ENCODE data around the gene RASA1. TPM values are rescaled to one million over a fixed set of nuclear protein-coding genes. Genes with fewer than 3 reads are reported as not detected.
A peak's percentile ranks its signal among the peaks of the same experiment; 100 is the strongest.

RASA1 gene
- 10 to 100 TPM; 23.8 to 27.2 (median 26.0) TPM for total RNA-seq

- peak within 1 kb of the TSS; percentile 71 to 94 (median 92) for H3K27ac ChIP-seq
- TF ChIP-seq POLR2AphosphoS5 (IDR thresholded peaks at IDR 0.05) (peak; percentile 80), CTCF (IDR thresholded peaks at IDR 0.05) (no peak), POLR2A (IDR thresholded peaks at IDR 0.05) (peak; percentile 78 to 79)
- H3K36me3 ChIP-seq: no peaks in the 10 kb centered on the region
- peak; percentile 96 for ATAC-seq
- 0% methylated on average over 6 to 21 of the region's 46 CpGs for WGBS, 2 donors (ENCODE audit: low coverage in 1 of 2)
- no peaks in the 10 kb centered on the region for H3K9me3 ChIP-seq
- peaks cover 0 to 40% (median 0%) of the 10 kb centered on the region in 3 donors for H3K4me1 ChIP-seq
- H3K27me3 ChIP-seq: no peaks in the 10 kb centered on the region
- H3K4me3 ChIP-seq: peak within 1 kb of the TSS; percentile 78 to 95
Measured at GRCh38 chr5:87267574-87268125, at the start of gene RASA1. Gene RASA1 (plus strand): TSS chr5:87267883. CDS start chr5:87268452, 569 bp downstream.

- ATAC-seq: no peak
- H3K27ac ChIP-seq: no peak overlapping the region
- 100% methylated on average over 2 of the region's 2 CpGs for WGBS, 2 donors (ENCODE audit: low coverage in 1 of 2)
- TF ChIP-seq POLR2AphosphoS5 (IDR thresholded peaks at IDR 0.05) (no peak), POLR2A (IDR thresholded peaks at IDR 0.05) (no peak), CTCF (IDR thresholded peaks at IDR 0.05) (no peak), EP300 (IDR thresholded peaks at IDR 0.05) (no peak)
- no peaks in the 10 kb centered on the region for H3K4me1 ChIP-seq
- H3K36me3 ChIP-seq: no peaks in the 10 kb centered on the region
- no peaks in the 10 kb centered on the region for H3K9me3 ChIP-seq
- H3K4me3 ChIP-seq: no peak overlapping the region
- H3K27me3 ChIP-seq: no peaks in the 10 kb centered on the region
Measured at GRCh38 chr5:87229780-87230179, 37.9 kb upstream of the RASA1 start.

- TF ChIP-seq POLR2AphosphoS5 (IDR thresholded peaks at IDR 0.05) (no peak), POLR2A (IDR thresholded peaks at IDR 0.05) (no peak), EP300 (IDR thresholded peaks at IDR 0.05) (no peak), CTCF (IDR thresholded peaks at IDR 0.05) (no peak)
- H3K9me3 ChIP-seq: no peaks in the 10 kb centered on the region
- H3K27ac ChIP-seq: no peak overlapping the region
- no peaks in the 10 kb centered on the region for H3K36me3 ChIP-seq
- H3K4me1 ChIP-seq: no peaks in the 10 kb centered on the region
- ATAC-seq: no peak
- WGBS, 2 donors (ENCODE audit: low coverage in 1 of 2): 65 to 84% methylated on average over 2 to 5 of the region's 5 CpGs
- no peaks in the 10 kb centered on the region for H3K27me3 ChIP-seq
- no peak overlapping the region for H3K4me3 ChIP-seq
Measured at GRCh38 chr5:87231037-87231808, 36.5 kb upstream of the RASA1 start.

GRCh38 chr5:87233143-87233542 lies 34.5 kb upstream of the RASA1 start:
- Histone ChIP-seq H3K9me3 (no peaks in the 10 kb centered on the region), H3K4me3 (no peak overlapping the region), H3K27me3 (no peaks in the 10 kb centered on the region), H3K36me3 (no peaks in the 10 kb centered on the region), H3K4me1 (no peaks in the 10 kb centered on the region), H3K27ac (no peak overlapping the region)
- no peak for ATAC-seq
- WGBS, 2 donors (ENCODE audit: low coverage in 1 of 2): 84 to 86% methylated on average over 2 of the region's 2 CpGs
- TF ChIP-seq CTCF (IDR thresholded peaks at IDR 0.05) (no peak), EP300 (IDR thresholded peaks at IDR 0.05) (no peak), POLR2AphosphoS5 (IDR thresholded peaks at IDR 0.05) (no peak), POLR2A (IDR thresholded peaks at IDR 0.05) (no peak)

- TF ChIP-seq EP300 (IDR thresholded peaks at IDR 0.05) (no peak), POLR2AphosphoS5 (IDR thresholded peaks at IDR 0.05) (no peak), CTCF (IDR thresholded peaks at IDR 0.05) (no peak), POLR2A (IDR thresholded peaks at IDR 0.05) (no peak)
Measured at GRCh38 chr5:87241555-87241954, 26.1 kb upstream of the RASA1 start.

More at GRCh38 chr5:87241555-87241954, 26.1 kb upstream of the RASA1 start:
- no peaks in the 10 kb centered on the region for H3K9me3 ChIP-seq
- 63 to 75% methylated on average over 2 of the region's 2 CpGs for WGBS, 2 donors (ENCODE audit: low coverage in 1 of 2)
- H3K4me1 ChIP-seq: no peaks in the 10 kb centered on the region
- no peak for ATAC-seq
- no peak overlapping the region for H3K4me3 ChIP-seq
- no peak overlapping the region for H3K27ac ChIP-seq
- no peaks in the 10 kb centered on the region for H3K27me3 ChIP-seq
- H3K36me3 ChIP-seq: no peaks in the 10 kb centered on the region
